HEK293 (cell line): Measurements from ENCODE around the gene SLC38A3.
A peak's percentile ranks its signal among the peaks of the same experiment; 100 is the strongest.

Experiments
- CTCF ChIA-PET: fragments of 350-600 bp; formaldehyde crosslinking; extraction: SDS; loops from one replicate; lab custom pipeline; 2021; ENCODE audit warnings: antibody characterized with exemption; lab: Yijun Ruan, JAX
- POLR2A ChIA-PET: fragments of 300-600 bp; formaldehyde crosslinking; extraction: SDS; loops from one replicate; lab custom pipeline; 2020; ENCODE audit warnings: antibody characterized with exemption, inconsistent platforms; lab: Yijun Ruan, JAX
- H3K27ac ChIP-seq: fragments of 200-500 bp; sonication (Bioruptor generic); 2 replicates; pipeline ENCODE4 v1.5.1; 2014; ENCODE audit warnings: low read depth, low read length, control low read depth, inconsistent platforms; ENCODE audit errors: extremely low read depth
- H3K36me3 ChIP-seq, 2 experiments: fragments of 200-500 bp in 1 of 2; sonication (Bioruptor generic) in 1 of 2; 1 replicate in 1 of 2; 2 replicates in 1 of 2; pipeline ENCODE4 v1.5.1; 2014 to 2017; ENCODE audit warnings: inconsistent platforms in 2 of 2, low read length in 2 of 2; ENCODE audit not compliant: control insufficient read depth in 2 of 2, insufficient read depth in 1 of 2
- H3K4me1 ChIP-seq: fragments of 200-500 bp; sonication (Bioruptor generic); 2 replicates; pipeline ENCODE4 v1.5.1; 2014; ENCODE audit warnings: mild to moderate bottlenecking, low read length, inconsistent platforms; ENCODE audit not compliant: control insufficient read depth, insufficient read depth
- H3K4me3 ChIP-seq: 2 replicates; pipeline ENCODE4 v1.5.1; 2011; ENCODE audit warnings: low read depth, mild to moderate bottlenecking, control low read depth, low read length, moderate library complexity
- H3K9me3 ChIP-seq: fragments of 200-500 bp; sonication (Bioruptor generic); 2 replicates; pipeline ENCODE4 v1.5.1; 2014; ENCODE audit warnings: low read depth, low read length, inconsistent platforms; ENCODE audit not compliant: control insufficient read depth, insufficient read depth
- BCL11A ChIP-seq: fragments of 450-650 bp; formaldehyde crosslinking; IDR thresholded peaks from 2 replicates; pipeline ENCODE4 v1.5.1; 2016; ENCODE audit warnings: low read depth, missing biosample characterization, missing genetic modification characterization
- GLIS1 ChIP-seq: fragments of 450-650 bp; formaldehyde crosslinking; IDR thresholded peaks from 2 replicates; pipeline ENCODE4 v1.5.1; 2016; ENCODE audit warnings: missing biosample characterization, missing genetic modification characterization
- GLIS2 ChIP-seq: fragments of 450-650 bp; formaldehyde crosslinking; IDR thresholded peaks from 2 replicates; pipeline ENCODE4 v1.5.1; 2016; ENCODE audit warnings: missing biosample characterization, missing genetic modification characterization
- IKZF3 ChIP-seq: fragments of 450-650 bp; IDR thresholded peaks from 2 replicates; pipeline ENCODE4 v1.5.0; 2018; ENCODE audit warnings: missing biosample characterization, mild to moderate bottlenecking, missing genetic modification characterization, moderate library complexity
- SETDB1 ChIP-seq: IDR thresholded peaks from one replicate; pipeline ENCODE4 v1.6.1; 2017; ENCODE audit warnings: mild to moderate bottlenecking, low read length, moderate library complexity, mixed read lengths; ENCODE audit not compliant: insufficient read length
- ZBTB17 ChIP-seq: fragments of 450-650 bp; formaldehyde crosslinking; IDR thresholded peaks from 2 replicates; pipeline ENCODE4 v1.5.1; 2016; ENCODE audit warnings: missing biosample characterization, missing genetic modification characterization
- ZBTB48 ChIP-seq: fragments of 450-650 bp; formaldehyde crosslinking; IDR thresholded peaks from 2 replicates; pipeline ENCODE4 v1.5.1; 2016; ENCODE audit warnings: missing biosample characterization, missing genetic modification characterization
- ZFHX2 ChIP-seq: fragments of 450-650 bp; formaldehyde crosslinking; conservative IDR thresholded peaks from 2 replicates; pipeline ENCODE4 v1.5.1; 2016; ENCODE audit warnings: missing biosample characterization, missing genetic modification characterization
- ZNF341 ChIP-seq: fragments of 450-650 bp; formaldehyde crosslinking; IDR thresholded peaks from 2 replicates; pipeline ENCODE4; 2016; ENCODE audit warnings: low read depth, missing biosample characterization, missing genetic modification characterization
- ZNF423 ChIP-seq: fragments of 450-650 bp; formaldehyde crosslinking; IDR thresholded peaks from 2 replicates; pipeline ENCODE4 v1.5.1; 2016; ENCODE audit warnings: missing biosample characterization, missing genetic modification characterization
- ZNF473 ChIP-seq: fragments of 450-650 bp; formaldehyde crosslinking; IDR thresholded peaks from 2 replicates; pipeline ENCODE4 v1.5.1; 2017; ENCODE audit warnings: missing biosample characterization, missing genetic modification characterization
- ZNF510 ChIP-seq: fragments of 450-650 bp; formaldehyde crosslinking; IDR thresholded peaks from 2 replicates; pipeline ENCODE4 v1.5.1; 2018; ENCODE audit warnings: mild to moderate bottlenecking, missing genetic modification characterization, missing biosample characterization; ENCODE audit not compliant: insufficient replicate concordance
- ZNF658 ChIP-seq: fragments of 450-650 bp; formaldehyde crosslinking; IDR thresholded peaks from 2 replicates; pipeline ENCODE4; 2016; ENCODE audit warnings: missing biosample characterization, missing genetic modification characterization
- ZNF768 ChIP-seq: fragments of 450-650 bp; formaldehyde crosslinking; IDR thresholded peaks from 2 replicates; pipeline ENCODE4 v1.5.1; 2018; ENCODE audit warnings: missing biosample characterization, mild to moderate bottlenecking, missing genetic modification characterization
- ZNF843 ChIP-seq: fragments of 450-650 bp; formaldehyde crosslinking; IDR thresholded peaks from 2 replicates; pipeline ENCODE4 v1.5.1; 2016; ENCODE audit warnings: missing biosample characterization, missing genetic modification characterization
- TF ChIP-seq, protein P1 (sequence below): fragments of 450-650 bp; formaldehyde crosslinking; IDR thresholded peaks from 2 replicates; pipeline ENCODE4 v1.5.1; 2017; ENCODE audit warnings: missing biosample characterization, missing genetic modification characterization
- TF ChIP-seq, protein P2 (sequence below): fragments of 450-650 bp; formaldehyde crosslinking; conservative IDR thresholded peaks from 2 replicates; pipeline ENCODE4 v1.5.1; 2016; ENCODE audit warnings: low read depth, missing biosample characterization, missing genetic modification characterization
- TF ChIP-seq, protein P3 (sequence below): fragments of 450-650 bp; formaldehyde crosslinking; IDR thresholded peaks from 2 replicates; pipeline ENCODE4 v1.5.1; 2016; ENCODE audit warnings: missing biosample characterization, missing genetic modification characterization

Gene SLC38A3

DNA sequence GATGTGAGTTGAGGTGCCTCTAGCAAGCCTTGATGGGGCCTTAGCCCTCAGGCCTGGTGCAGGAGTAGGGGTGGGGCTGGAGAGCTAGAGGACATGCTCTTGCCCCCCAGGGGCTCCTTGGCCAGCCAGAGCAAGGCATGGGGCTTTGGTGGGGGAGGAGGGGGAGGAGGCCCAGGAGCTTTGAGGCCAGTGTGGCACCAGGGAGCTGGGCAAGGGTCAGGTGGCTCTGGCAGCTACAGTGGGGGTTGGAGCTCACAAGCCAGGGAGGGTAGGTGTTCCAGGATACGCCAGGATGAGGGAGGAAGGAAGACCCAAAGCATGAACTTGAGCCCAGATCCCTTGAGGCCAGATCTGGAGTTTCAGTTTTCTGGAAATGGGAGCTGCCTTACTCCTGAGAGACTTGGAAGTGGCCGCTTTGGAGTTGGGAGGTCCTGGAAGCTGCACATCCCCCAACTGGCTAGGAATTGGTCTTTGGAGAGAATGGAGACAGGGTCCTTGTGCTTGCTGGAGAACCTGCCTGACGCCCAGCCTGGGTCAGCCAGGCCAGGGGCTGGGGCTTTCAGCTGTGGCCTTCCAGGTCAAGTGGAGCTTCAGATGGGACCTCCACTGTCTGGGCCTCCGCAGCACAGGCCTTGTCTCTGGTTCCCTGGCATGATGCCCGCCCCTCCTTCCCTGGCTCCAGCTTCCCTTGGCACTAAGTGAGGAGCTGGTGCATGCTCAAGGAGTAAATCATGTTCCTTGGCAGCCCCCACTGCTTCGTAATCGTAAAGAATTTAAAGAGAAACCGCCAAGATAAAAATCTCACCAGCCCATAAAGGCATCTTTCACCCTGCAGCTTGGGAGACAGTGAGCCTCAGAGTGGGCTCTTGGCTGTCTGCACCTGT is 41.3 kb upstream of the SLC38A3 start:
- no peaks in the 10 kb centered on the region for H3K9me3 ChIP-seq
- POLR2A ChIA-PET, result no interaction called here
- peaks cover 10% of the 10 kb centered on the region for H3K4me1 ChIP-seq
- H3K27ac ChIP-seq, result no peak overlapping the region
- TF ChIP-seq IKZF3, result no peak
- TF ChIP-seq, protein P1, sequence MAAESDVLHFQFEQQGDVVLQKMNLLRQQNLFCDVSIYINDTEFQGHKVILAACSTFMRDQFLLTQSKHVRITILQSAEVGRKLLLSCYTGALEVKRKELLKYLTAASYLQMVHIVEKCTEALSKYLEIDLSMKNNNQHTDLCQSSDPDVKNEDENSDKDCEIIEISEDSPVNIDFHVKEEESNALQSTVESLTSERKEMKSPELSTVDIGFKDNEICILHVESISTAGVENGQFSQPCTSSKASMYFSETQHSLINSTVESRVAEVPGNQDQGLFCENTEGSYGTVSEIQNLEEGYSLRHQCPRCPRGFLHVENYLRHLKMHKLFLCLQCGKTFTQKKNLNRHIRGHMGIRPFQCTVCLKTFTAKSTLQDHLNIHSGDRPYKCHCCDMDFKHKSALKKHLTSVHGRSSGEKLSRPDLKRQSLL (tag by site-specific recombination), result peak; percentile 43; the same call in 1 of the 2 replicates
- TF ChIP-seq GLIS1 (tag by site-specific recombination), result peak; percentile 77
- no peak for TF ChIP-seq ZNF423 (tag by site-specific recombination)
- TF ChIP-seq ZNF510, result no peak
- no peak for TF ChIP-seq ZFHX2 (tag by site-specific recombination)
- TF ChIP-seq ZBTB17 (tag by site-specific recombination), result 0 out of 2 replicates have a peak, but pooled peaks have one; percentile 25
- TF ChIP-seq GLIS2, result 0 out of 2 replicates have a peak, but pooled peaks have one; percentile 14
- TF ChIP-seq ZBTB48 (tag by site-specific recombination), result 0 out of 2 replicates have a peak, but pooled peaks have one; percentile 15
- TF ChIP-seq, all 188 proteins: peak for 5
- H3K4me3 ChIP-seq, result no peak overlapping the region
- CTCF ChIA-PET, result interaction anchor here (2.0 kb wide), 1 partner anchor 31 kb away, joined by 5 read pairs; no protein-coding TSS in a partner anchor
- H3K36me3 ChIP-seq, result peaks cover 0 to 60% of the 10 kb centered on the region in 2 experiments; a peak in 1 of 3 replicates

DNA sequence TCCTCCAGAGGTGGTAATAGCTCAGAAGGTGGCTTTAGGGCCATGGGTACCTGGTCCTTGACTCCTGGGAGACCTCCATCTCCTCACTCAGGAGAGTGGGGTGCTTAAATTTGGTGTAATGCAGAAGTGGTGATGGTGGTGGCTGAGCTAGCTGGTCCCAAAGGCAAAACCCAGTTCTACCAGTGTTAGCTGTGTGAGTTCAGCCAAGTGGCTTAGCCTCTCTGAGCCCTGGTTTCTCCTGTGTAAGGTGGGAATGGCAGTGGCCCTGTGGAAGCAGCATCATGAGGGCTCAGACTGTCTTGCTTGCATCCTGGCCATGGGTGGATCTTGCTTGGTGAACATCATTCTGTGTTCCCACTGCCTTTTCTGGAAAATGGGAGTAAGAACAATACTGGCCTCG is 40.6 kb upstream of the SLC38A3 start:
- CTCF ChIA-PET, result interaction anchor here (1.0 to 2.0 kb wide), 2 partner anchors 30 to 61 kb away, joined by 3 to 5 read pairs; no protein-coding TSS in a partner anchor
- Histone ChIP-seq H3K9me3 (no peaks in the 10 kb centered on the region), H3K36me3 (peaks cover 0 to 59% of the 10 kb centered on the region in 2 experiments; a peak in 1 of 3 replicates), H3K4me3 (no peak overlapping the region)
- POLR2A ChIA-PET, result no interaction called here
- TF ChIP-seq ZNF768 (peak; percentile 75; the same call in 1 of the 2 replicates), ZNF843 (tag by site-specific recombination) (no peak)
- TF ChIP-seq, all 188 proteins: peak for 1
- Histone ChIP-seq H3K27ac (no peak overlapping the region), H3K4me1 (peaks cover 10% of the 10 kb centered on the region)

DNA sequence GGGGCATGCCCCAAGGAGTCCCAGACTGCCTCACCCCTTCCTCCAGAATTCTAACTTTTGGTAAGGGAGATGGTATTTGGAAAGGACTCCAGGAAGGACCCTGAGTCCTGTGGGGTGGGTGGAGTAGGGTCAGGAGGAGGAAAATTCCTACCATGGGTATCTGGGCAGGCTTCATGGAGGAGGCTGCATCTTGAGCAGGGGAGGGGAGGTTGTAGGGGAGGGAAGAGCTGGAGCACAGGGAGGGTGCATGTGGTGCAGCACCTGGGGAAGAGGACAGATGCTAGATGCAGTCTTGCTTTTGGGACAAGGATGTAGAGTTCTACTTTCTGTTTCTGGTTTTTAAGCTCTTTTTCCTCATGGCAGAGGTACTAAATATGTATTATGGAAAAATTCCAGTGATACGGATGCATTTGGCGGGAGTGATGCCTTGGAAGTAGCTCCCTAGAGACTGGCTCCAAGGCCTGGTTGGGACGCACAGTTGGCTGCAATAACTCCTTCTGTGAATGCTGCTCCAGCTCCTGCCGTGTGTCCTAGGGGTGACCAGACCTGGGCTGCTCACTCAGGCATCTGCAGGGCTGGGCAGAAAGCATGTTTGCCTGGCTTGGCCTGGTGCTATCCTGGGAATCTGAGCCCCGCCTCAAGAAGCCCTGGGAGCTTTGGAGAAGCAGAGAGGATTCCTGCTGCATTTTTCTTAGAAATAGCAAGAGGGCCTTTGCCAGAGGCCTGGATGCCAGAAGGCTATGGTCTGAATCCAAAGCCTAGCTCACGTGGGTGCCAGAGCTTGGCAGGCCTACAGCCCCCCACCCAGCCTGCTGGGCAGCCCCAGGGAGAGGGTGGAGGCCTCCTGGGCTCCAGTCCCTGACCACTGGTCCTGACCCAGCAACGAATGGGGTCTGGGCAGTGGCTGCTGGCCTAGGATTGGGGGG is 39.8 kb upstream of the SLC38A3 start:
- peaks cover 10% of the 10 kb centered on the region for H3K4me1 ChIP-seq
- CTCF ChIA-PET, result interaction anchor here (0.6 to 2.0 kb wide), 4 partner anchors 23 to 61 kb away, joined by 3 to 5 read pairs (median 4); no protein-coding TSS in a partner anchor
- no peaks in the 10 kb centered on the region for H3K9me3 ChIP-seq
- peaks cover 0 to 52% of the 10 kb centered on the region in 2 experiments; a peak in 1 of 3 replicates for H3K36me3 ChIP-seq
- H3K4me3 ChIP-seq, result no peak overlapping the region
- POLR2A ChIA-PET, result no interaction called here
- H3K27ac ChIP-seq, result no peak overlapping the region
- TF ChIP-seq ZNF473 (tag by site-specific recombination) (no peak), ZNF658 (no peak), SETDB1 (no peak), BCL11A (tag by site-specific recombination) (no peak), ZNF341 (tag by site-specific recombination) (peak; percentile 65)
- TF ChIP-seq, protein P2, sequence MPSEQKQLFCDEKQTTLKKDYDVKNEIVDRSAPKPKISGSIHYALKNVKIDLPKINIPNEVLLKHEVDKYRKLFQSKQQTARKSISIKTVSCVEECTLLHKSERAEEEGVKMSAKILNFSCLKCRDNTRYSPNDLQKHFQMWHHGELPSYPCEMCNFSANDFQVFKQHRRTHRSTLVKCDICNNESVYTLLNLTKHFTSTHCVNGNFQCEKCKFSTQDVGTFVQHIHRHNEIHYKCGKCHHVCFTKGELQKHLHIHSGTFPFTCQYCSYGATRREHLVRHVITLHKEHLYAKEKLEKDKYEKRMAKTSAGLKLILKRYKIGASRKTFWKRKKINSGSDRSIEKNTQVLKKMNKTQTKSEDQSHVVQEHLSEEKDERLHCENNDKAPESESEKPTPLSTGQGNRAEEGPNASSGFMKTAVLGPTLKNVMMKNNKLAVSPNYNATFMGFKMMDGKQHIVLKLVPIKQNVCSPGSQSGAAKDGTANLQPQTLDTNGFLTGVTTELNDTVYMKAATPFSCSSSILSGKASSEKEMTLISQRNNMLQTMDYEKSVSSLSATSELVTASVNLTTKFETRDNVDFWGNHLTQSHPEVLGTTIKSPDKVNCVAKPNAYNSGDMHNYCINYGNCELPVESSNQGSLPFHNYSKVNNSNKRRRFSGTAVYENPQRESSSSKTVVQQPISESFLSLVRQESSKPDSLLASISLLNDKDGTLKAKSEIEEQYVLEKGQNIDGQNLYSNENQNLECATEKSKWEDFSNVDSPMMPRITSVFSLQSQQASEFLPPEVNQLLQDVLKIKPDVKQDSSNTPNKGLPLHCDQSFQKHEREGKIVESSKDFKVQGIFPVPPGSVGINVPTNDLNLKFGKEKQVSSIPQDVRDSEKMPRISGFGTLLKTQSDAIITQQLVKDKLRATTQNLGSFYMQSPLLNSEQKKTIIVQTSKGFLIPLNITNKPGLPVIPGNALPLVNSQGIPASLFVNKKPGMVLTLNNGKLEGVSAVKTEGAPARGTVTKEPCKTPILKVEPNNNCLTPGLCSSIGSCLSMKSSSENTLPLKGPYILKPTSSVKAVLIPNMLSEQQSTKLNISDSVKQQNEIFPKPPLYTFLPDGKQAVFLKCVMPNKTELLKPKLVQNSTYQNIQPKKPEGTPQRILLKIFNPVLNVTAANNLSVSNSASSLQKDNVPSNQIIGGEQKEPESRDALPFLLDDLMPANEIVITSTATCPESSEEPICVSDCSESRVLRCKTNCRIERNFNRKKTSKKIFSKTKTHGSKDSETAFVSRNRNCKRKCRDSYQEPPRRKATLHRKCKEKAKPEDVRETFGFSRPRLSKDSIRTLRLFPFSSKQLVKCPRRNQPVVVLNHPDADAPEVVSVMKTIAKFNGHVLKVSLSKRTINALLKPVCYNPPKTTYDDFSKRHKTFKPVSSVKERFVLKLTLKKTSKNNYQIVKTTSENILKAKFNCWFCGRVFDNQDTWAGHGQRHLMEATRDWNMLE, result no peak
- TF ChIP-seq, protein P3, sequence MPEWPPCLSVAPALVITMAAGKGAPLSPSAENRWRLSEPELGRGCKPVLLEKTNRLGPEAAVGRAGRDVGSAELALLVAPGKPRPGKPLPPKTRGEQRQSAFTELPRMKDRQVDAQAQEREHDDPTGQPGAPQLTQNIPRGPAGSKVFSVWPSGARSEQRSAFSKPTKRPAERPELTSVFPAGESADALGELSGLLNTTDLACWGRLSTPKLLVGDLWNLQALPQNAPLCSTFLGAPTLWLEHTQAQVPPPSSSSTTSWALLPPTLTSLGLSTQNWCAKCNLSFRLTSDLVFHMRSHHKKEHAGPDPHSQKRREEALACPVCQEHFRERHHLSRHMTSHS (tag by site-specific recombination), result no peak
